ENCODE data around the gene ZDHHC22.

The ZDHHC22 gene

GRCh38 chr14:77161011-77161410 lies 19.4 kb upstream of the ZDHHC22 start:
- no peak overlapping the region for H3K4me2 ChIP-seq (ENCODE audit: low read length)
- H3K27ac ChIP-seq (ENCODE audit: low read depth, low read length, poor library complexity, severe bottlenecking): no peak overlapping the region
- no peaks in the 10 kb centered on the region for H3K79me2 ChIP-seq (ENCODE audit: insufficient read depth, low read length)
- no peaks in the 10 kb centered on the region for H3K9me3 ChIP-seq (ENCODE audit: low read length)
- no peaks in the 10 kb centered on the region for H3K27me3 ChIP-seq (ENCODE audit: insufficient read depth, low read length)
- no peaks in the 10 kb centered on the region for H3K9me2 ChIP-seq (ENCODE audit: low read depth, low read length)
- no peak overlapping the region for H3K9ac ChIP-seq (ENCODE audit: low read length)
- no peaks in the 10 kb centered on the region for H3K36me3 ChIP-seq (ENCODE audit: insufficient read depth, low read length)
- no peaks in the 10 kb centered on the region for H3K4me1 ChIP-seq (ENCODE audit: insufficient read depth, low read length, severe bottlenecking)
- H2AFZ ChIP-seq (ENCODE audit: low read length): no peak overlapping the region
- no peaks in the 10 kb centered on the region for H3F3A ChIP-seq (ENCODE audit: insufficient read depth, low read length)
- H4K20me1 ChIP-seq (ENCODE audit: insufficient read depth, low read length): no peaks in the 10 kb centered on the region
- TF ChIP-seq EZH2 (IDR thresholded peaks at IDR 0.05; ENCODE audit: borderline replicate concordance, low read length): no peak
- TF ChIP-seq, protein P1, sequence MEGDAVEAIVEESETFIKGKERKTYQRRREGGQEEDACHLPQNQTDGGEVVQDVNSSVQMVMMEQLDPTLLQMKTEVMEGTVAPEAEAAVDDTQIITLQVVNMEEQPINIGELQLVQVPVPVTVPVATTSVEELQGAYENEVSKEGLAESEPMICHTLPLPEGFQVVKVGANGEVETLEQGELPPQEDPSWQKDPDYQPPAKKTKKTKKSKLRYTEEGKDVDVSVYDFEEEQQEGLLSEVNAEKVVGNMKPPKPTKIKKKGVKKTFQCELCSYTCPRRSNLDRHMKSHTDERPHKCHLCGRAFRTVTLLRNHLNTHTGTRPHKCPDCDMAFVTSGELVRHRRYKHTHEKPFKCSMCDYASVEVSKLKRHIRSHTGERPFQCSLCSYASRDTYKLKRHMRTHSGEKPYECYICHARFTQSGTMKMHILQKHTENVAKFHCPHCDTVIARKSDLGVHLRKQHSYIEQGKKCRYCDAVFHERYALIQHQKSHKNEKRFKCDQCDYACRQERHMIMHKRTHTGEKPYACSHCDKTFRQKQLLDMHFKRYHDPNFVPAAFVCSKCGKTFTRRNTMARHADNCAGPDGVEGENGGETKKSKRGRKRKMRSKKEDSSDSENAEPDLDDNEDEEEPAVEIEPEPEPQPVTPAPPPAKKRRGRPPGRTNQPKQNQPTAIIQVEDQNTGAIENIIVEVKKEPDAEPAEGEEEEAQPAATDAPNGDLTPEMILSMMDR (IDR thresholded peaks at IDR 0.05; ENCODE audit: low read length): no peak
- H3K4me3 ChIP-seq (ENCODE audit: low read depth, low read length, poor library complexity, severe bottlenecking): no peak overlapping the region

- H3K4me1 ChIP-seq (ENCODE audit: insufficient read depth, low read length, severe bottlenecking): no peaks in the 10 kb centered on the region
- H2AFZ ChIP-seq (ENCODE audit: low read length): no peak overlapping the region
- H3K36me3 ChIP-seq (ENCODE audit: insufficient read depth, low read length): no peaks in the 10 kb centered on the region
- H3K4me2 ChIP-seq (ENCODE audit: low read length): no peak overlapping the region
- no peaks in the 10 kb centered on the region for H3K9me3 ChIP-seq (ENCODE audit: low read length)
- no peaks in the 10 kb centered on the region for H3K27me3 ChIP-seq (ENCODE audit: insufficient read depth, low read length)
- H4K20me1 ChIP-seq (ENCODE audit: insufficient read depth, low read length): no peaks in the 10 kb centered on the region
- no peaks in the 10 kb centered on the region for H3K9me2 ChIP-seq (ENCODE audit: low read depth, low read length)
- no peaks in the 10 kb centered on the region for H3F3A ChIP-seq (ENCODE audit: insufficient read depth, low read length)
- no peaks in the 10 kb centered on the region for H3K79me2 ChIP-seq (ENCODE audit: insufficient read depth, low read length)
- no peak overlapping the region for H3K27ac ChIP-seq (ENCODE audit: low read depth, low read length, poor library complexity, severe bottlenecking)
- no peak overlapping the region for H3K4me3 ChIP-seq (ENCODE audit: low read depth, low read length, poor library complexity, severe bottlenecking)
- TF ChIP-seq, protein P1 (IDR thresholded peaks at IDR 0.05; ENCODE audit: low read length): no peak
- no peak for TF ChIP-seq EZH2 (IDR thresholded peaks at IDR 0.05; ENCODE audit: borderline replicate concordance, low read length)
- H3K9ac ChIP-seq (ENCODE audit: low read length): no peak overlapping the region
Measured at GRCh38 chr14:77158882-77159255, 17.3 kb upstream of the ZDHHC22 start.

DNA sequence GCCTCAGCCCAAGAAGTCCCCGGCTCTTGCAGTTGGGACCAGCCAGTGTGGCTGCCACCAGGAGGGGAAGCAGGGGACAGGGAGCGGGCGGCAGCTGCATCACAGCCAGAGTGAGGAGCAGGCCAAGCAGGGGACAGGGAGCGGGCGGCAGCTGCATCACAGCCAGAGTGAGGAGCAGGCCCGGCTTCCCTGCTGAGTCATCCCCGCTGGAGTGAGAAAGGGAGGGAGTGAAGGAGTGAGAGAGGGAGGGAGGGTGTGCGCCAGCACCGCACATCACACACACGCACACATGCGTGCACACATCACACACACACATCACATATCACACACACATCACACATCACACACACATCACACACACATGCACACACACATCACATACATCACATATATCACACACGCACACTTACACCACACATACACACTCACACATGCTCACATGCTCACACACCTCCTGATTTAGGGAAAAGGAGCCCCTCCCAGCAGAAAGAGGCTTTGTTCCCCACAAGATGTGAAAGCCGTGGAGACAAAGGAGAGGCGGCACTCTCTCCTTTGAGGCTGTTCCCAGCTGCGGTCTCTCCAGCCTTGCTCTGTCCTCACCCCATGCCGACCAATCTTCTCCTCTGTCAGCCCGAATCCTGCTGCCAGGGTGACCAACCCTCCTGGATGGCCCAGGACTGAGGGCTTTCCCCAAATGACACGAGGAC lies 16.7 kb upstream of the ZDHHC22 start:
- H3K9me3 ChIP-seq (ENCODE audit: low read length): no peaks in the 10 kb centered on the region
- no peaks in the 10 kb centered on the region for H3K4me1 ChIP-seq (ENCODE audit: insufficient read depth, low read length, severe bottlenecking)
- H3K4me3 ChIP-seq (ENCODE audit: low read depth, low read length, poor library complexity, severe bottlenecking): no peak overlapping the region
- H4K20me1 ChIP-seq (ENCODE audit: insufficient read depth, low read length): no peaks in the 10 kb centered on the region
- H3K27ac ChIP-seq (ENCODE audit: low read depth, low read length, poor library complexity, severe bottlenecking): no peak overlapping the region
- H3K4me2 ChIP-seq (ENCODE audit: low read length): no peak overlapping the region
- H3F3A ChIP-seq (ENCODE audit: insufficient read depth, low read length): no peaks in the 10 kb centered on the region
- H3K9ac ChIP-seq (ENCODE audit: low read length): no peak overlapping the region
- no peaks in the 10 kb centered on the region for H3K79me2 ChIP-seq (ENCODE audit: insufficient read depth, low read length)
- no peak overlapping the region for H2AFZ ChIP-seq (ENCODE audit: low read length)
- TF ChIP-seq, protein P1 (IDR thresholded peaks at IDR 0.05; ENCODE audit: low read length): no peak
- TF ChIP-seq EZH2 (IDR thresholded peaks at IDR 0.05; ENCODE audit: borderline replicate concordance, low read length): no peak
- H3K9me2 ChIP-seq (ENCODE audit: low read depth, low read length): no peaks in the 10 kb centered on the region
- H3K27me3 ChIP-seq (ENCODE audit: insufficient read depth, low read length): no peaks in the 10 kb centered on the region
- H3K36me3 ChIP-seq (ENCODE audit: insufficient read depth, low read length): no peaks in the 10 kb centered on the region

All from OCI-LY1 (cell line).